Activated B cell treated with CpG ODN at 0.5 μM for 24 hours (primary cell): ENCODE results near the gene MANSC1. TPM values are rescaled to one million over a fixed set of nuclear protein-coding genes. Genes with fewer than 3 reads are reported as not detected.

ENCODE experiments used
- ATAC-seq: fragments of 200-7000 bp; cut with Tn5 transposase; one replicate; pipeline ENCODE4 v1.10.0; 2021; ENCODE audit warnings: low read depth, mild to moderate bottlenecking, moderate library complexity
- CTCF ChIA-PET: fragments of 350-600 bp; sonication (Branson Sonifier 250); formaldehyde crosslinking; loops from one replicate; lab custom pipeline; 2021; ENCODE audit warnings: antibody characterized with exemption; lab: Charles Lee
- POLR2A ChIA-PET: fragments of 350-600 bp; sonication (Branson Sonifier 250); formaldehyde crosslinking; loops from one replicate; lab custom pipeline; 2021; ENCODE audit warnings: antibody characterized with exemption; lab: Charles Lee
- DNase-seq: peaks from one replicate; pipeline ENCODE4 v3.0.0; 2022
- H3K27ac Mint-ChIP-seq: one replicate; pipeline ENCODE4 v1.8.0; 2020; ENCODE audit warnings: mixed read lengths
- H3K27me3 Mint-ChIP-seq: one replicate; pipeline ENCODE4 v1.8.0; 2021; ENCODE audit warnings: mixed read lengths
- H3K36me3 Mint-ChIP-seq: one replicate; pipeline ENCODE4 v1.8.0; 2021; ENCODE audit warnings: low read depth, mixed read lengths
- H3K4me1 Mint-ChIP-seq: one replicate; pipeline ENCODE4 v1.8.0; 2021; ENCODE audit warnings: mixed read lengths
- H3K4me3 Mint-ChIP-seq: one replicate; pipeline ENCODE4 v1.8.0; 2020; ENCODE audit warnings: mild to moderate bottlenecking, mixed read lengths
- H3K9me3 Mint-ChIP-seq: one replicate; pipeline ENCODE4 v1.8.0; 2020; ENCODE audit warnings: mixed read lengths
- intact Hi-C: fragments of 100-400 bp; cut with micrococcal nuclease; formaldehyde crosslinking; loops from one replicate; pipeline ENCODE4 v1.15.1; 2024
- total RNA-seq: library from RNA; stranded (reverse); gene quantifications from 2 replicates; pipeline ENCODE4 v1.2.3, GENCODE V29; 2022
- TF ChIP-seq, protein P1 (sequence below): fragments of 200-600 bp; IDR thresholded peaks from one replicate; pipeline ENCODE4 v1.8.0; 2022; ENCODE audit warnings: antibody characterized with exemption, mild to moderate bottlenecking

MANSC1 gene
- total RNA-seq, 1 donor from 2014 or later, result 0.86 TPM

GRCh38 chr12:12357719-12358461, 7.8 kb upstream of the MANSC1 start:
- Mint-ChIP-seq H3K27me3 (no peaks in the 10 kb centered on the region), H3K36me3 (peaks cover 19% of the 10 kb centered on the region), H3K4me3 (peak overlapping the region; percentile 92), H3K9me3 (no peaks in the 10 kb centered on the region), H3K27ac (peak overlapping the region; percentile 98), H3K4me1 (peaks cover 38% of the 10 kb centered on the region)
- ChIA-PET CTCF (interaction anchor here (0.8 to 3.5 kb wide), 8 partner anchors 12 to 383 kb away, joined by 3 to 19 read pairs (median 4); no protein-coding TSS in a partner anchor), POLR2A (interaction anchor here (0.5 to 3.2 kb wide), 29 partner anchors 8 to 1186 kb away, joined by 3 to 339 read pairs (median 4); partner anchors contain the start of genes CDKN1B, CREBL2, DDX47 and DUSP16)
- TF ChIP-seq, protein P1, sequence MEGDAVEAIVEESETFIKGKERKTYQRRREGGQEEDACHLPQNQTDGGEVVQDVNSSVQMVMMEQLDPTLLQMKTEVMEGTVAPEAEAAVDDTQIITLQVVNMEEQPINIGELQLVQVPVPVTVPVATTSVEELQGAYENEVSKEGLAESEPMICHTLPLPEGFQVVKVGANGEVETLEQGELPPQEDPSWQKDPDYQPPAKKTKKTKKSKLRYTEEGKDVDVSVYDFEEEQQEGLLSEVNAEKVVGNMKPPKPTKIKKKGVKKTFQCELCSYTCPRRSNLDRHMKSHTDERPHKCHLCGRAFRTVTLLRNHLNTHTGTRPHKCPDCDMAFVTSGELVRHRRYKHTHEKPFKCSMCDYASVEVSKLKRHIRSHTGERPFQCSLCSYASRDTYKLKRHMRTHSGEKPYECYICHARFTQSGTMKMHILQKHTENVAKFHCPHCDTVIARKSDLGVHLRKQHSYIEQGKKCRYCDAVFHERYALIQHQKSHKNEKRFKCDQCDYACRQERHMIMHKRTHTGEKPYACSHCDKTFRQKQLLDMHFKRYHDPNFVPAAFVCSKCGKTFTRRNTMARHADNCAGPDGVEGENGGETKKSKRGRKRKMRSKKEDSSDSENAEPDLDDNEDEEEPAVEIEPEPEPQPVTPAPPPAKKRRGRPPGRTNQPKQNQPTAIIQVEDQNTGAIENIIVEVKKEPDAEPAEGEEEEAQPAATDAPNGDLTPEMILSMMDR, result no peak
- ATAC-seq, result no peak
- intact Hi-C loops, result loop anchor here (1.0 to 10.0 kb wide), 16 partner anchors 18 to 1996 kb away; partner anchors contain the start of genes APOLD1, CDKN1B, CREBL2 and ETV6
- no peak for DNase-seq

- Mint-ChIP-seq H3K27me3 (no peaks in the 10 kb centered on the region), H3K9me3 (no peaks in the 10 kb centered on the region), H3K4me1 (peaks cover 38% of the 10 kb centered on the region), H3K36me3 (peaks cover 17% of the 10 kb centered on the region), H3K27ac (peak within 1 kb of the TSS; percentile 98), H3K4me3 (peak within 1 kb of the TSS; percentile 92)
- ChIA-PET CTCF (interaction anchor here (0.7 to 3.5 kb wide), 8 partner anchors 12 to 384 kb away, joined by 3 to 19 read pairs (median 4); no protein-coding TSS in a partner anchor), POLR2A (interaction anchor here (0.6 to 3.2 kb wide), 36 partner anchors 7 to 1186 kb away, joined by 3 to 339 read pairs (median 4); partner anchors contain the start of genes CDKN1B, CREBL2, DDX47 and DUSP16)
- TF ChIP-seq, protein P1, result no peak
- DNase-seq (peak; percentile 99), ATAC-seq (peak; percentile 90)
- intact Hi-C loops, result loop anchor here (1.0 to 10.0 kb wide), 16 partner anchors 19 to 1995 kb away; partner anchors contain the start of genes APOLD1, CDKN1B, CREBL2 and ETV6
Measured at GRCh38 chr12:12356896-12357718, 7.1 kb upstream of the MANSC1 start, which contains the start of gene BORCS5. TSS of gene BORCS5 (plus strand) at chr12:12357078. CDS start at chr12:12357452, 374 bp downstream.

- POLR2A ChIA-PET, result interaction anchor here (0.6 to 3.2 kb wide), 24 partner anchors 9 to 1185 kb away, joined by 3 to 339 read pairs (median 6); partner anchors contain the start of genes CDKN1B, CREBL2, DUSP16 and ETV6
- Mint-ChIP-seq H3K9me3 (no peaks in the 10 kb centered on the region), H3K36me3 (peaks cover 11% of the 10 kb centered on the region), H3K27me3 (no peaks in the 10 kb centered on the region), H3K4me3 (peak overlapping the region; percentile 92), H3K27ac (peak overlapping the region; percentile 98), H3K4me1 (peaks cover 37% of the 10 kb centered on the region)
- DNase-seq, result no peak
- TF ChIP-seq, protein P1, result no peak
- intact Hi-C loops, result loop anchor here (2.0 to 10.0 kb wide), 6 partner anchors 431 to 1994 kb away; partner anchors contain the start of genes APOLD1 and MAGOHB
- ATAC-seq, result no peak
- CTCF ChIA-PET, result interaction anchor here (0.6 to 3.5 kb wide), 6 partner anchors 11 to 394 kb away, joined by 3 to 19 read pairs (median 4); no protein-coding TSS in a partner anchor
Measured at GRCh38 chr12:12356467-12356895, 6.4 kb upstream of the MANSC1 start.

DNA sequence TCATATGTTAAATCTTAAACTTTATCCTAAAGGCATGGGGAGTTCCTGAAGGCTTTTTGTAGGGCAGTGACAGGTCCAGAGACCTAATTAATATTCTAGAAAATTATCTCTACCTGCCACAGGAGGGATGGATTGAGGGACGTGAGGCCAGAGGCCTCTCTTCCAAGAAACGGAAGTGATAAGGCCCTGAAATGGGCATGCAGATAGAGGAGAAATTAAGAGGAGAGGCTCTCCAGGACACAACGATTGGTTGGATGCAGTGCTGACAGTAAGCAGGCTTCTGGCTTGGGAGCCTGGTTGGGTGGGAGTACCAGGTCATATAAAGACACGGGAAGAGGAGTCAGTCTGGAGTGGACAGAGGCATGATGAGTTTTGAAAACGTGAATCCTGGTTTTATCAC, 3.8 kb upstream of the MANSC1 start:
- CTCF ChIA-PET, result no interaction called here
- POLR2A ChIA-PET, result interaction anchor here (0.5 kb wide), 1 partner anchor 128 kb away, joined by 7 read pairs; no protein-coding TSS in a partner anchor
- H3K9me3 Mint-ChIP-seq, result no peaks in the 10 kb centered on the region
- TF ChIP-seq, protein P1, result no peak
- peaks cover 40% of the 10 kb centered on the region for H3K4me1 Mint-ChIP-seq
- DNase-seq (no peak), ATAC-seq (no peak)
- no peak overlapping the region for H3K4me3 Mint-ChIP-seq
- no peaks in the 10 kb centered on the region for H3K27me3 Mint-ChIP-seq
- H3K36me3 Mint-ChIP-seq, result peaks cover 8% of the 10 kb centered on the region
- intact Hi-C loops, result loop anchor here (10.0 kb wide), 1 partner anchor 1181 kb away; no protein-coding TSS in a partner anchor
- peak overlapping the region; percentile 4 for H3K27ac Mint-ChIP-seq
